Thyroid gland (tissue), 4 donors: Measurements from ENCODE around the gene ZFC3H1. TPM values are rescaled to one million over a fixed set of nuclear protein-coding genes. Genes with fewer than 3 reads are reported as not detected.
"Not testable (repeated sequence)": the region's sequence is repeated elsewhere in the genome, so short reads cannot be mapped to it uniquely, and the experiment has no call there.

Experiments
- DNase-seq, 2 donors: peaks; one replicate each; pipeline ENCODE4 v3.0.0-alpha.2; 2019
- H3K27ac ChIP-seq, 3 donors: fragments of 200-600 bp; sonication (generic); 1 replicate in 2 of 3; 2 replicates in 1 of 3; pipeline ENCODE4 v1.5.1; 2016 to 2019; ENCODE audit warnings: mild to moderate bottlenecking in 1 of 3, moderate library complexity in 1 of 3
- H3K27me3 ChIP-seq: fragments of 200-600 bp; sonication (generic); one replicate; pipeline ENCODE4 v1.5.1; 2019
- H3K36me3 ChIP-seq, 2 donors: fragments of 200-600 bp; sonication (generic); one replicate each; pipeline ENCODE4 v1.5.1; 2016 to 2019
- H3K4me1 ChIP-seq, 2 donors: fragments of 200-600 bp; sonication (generic); one replicate each; pipeline ENCODE4 v1.5.1; 2017 to 2019
- H3K4me3 ChIP-seq, 3 donors: fragments of 200-600 bp; sonication (generic); replicated peaks in 1 of 3; 1 replicate in 2 of 3; 2 replicates in 1 of 3; pipeline ENCODE4 v1.5.1; 2016; ENCODE audit warnings: mild to moderate bottlenecking in 1 of 3
- H3K9me3 ChIP-seq: fragments of 200-600 bp; sonication (generic); one replicate; pipeline ENCODE4 v1.5.1; 2017
- CTCF ChIP-seq, 6 experiments: fragments of 200-600 bp in 3 of 6; fragments of 450-650 bp in 3 of 6; sonication (generic) in 3 of 6; IDR thresholded peaks; one replicate each; pipeline ENCODE4 v1.5.1; 2016 to 2019; ENCODE audit warnings: antibody characterized with exemption in 6 of 6, mild to moderate bottlenecking in 2 of 6, inconsistent platforms in 1 of 6, moderate library complexity in 1 of 6
- POLR2A ChIP-seq, 2 donors: fragments of 450-650 bp; IDR thresholded peaks; one replicate each; pipeline ENCODE4 v1.6.1; 2017; ENCODE audit warnings: antibody characterized with exemption in 2 of 2, mild to moderate bottlenecking in 2 of 2, moderate library complexity in 1 of 2
- WGBS, 2 donors: methylation state at CpG; one replicate each; pipeline ENCODE4 v1.1.5; 2017; 5-methylcytosine and 5-hydroxymethylcytosine counted together
- intact Hi-C: fragments of 100-400 bp; cut with DNase I; formaldehyde crosslinking; loops from one replicate; pipeline ENCODE4 v1.15.1; 2023
- total RNA-seq, 4 donors: library from RNA; depleted of rRNA; stranded (reverse); fragments of >200 nt; gene quantifications; one replicate each; pipeline ENCODE4 v1.2.3, GENCODE V29; 2016

Gene ZFC3H1
- total RNA-seq, 4 donors from 2014 or later, result 45.2 to 62.4 (median 50.0) TPM

GRCh38 chr12:71693126-71693525, 29.5 kb upstream of the ZFC3H1 start:
- Histone ChIP-seq H3K36me3 (peaks cover 0 to 11% of the 10 kb centered on the region in 2 donors), H3K4me3 (no peak overlapping the region), H3K4me1 (peaks cover 3 to 9% of the 10 kb centered on the region in 2 donors), H3K27ac (no peak overlapping the region), H3K27me3 (no peaks in the 10 kb centered on the region), H3K9me3 (no peaks in the 10 kb centered on the region)
- intact Hi-C loops, result no loop called here
- WGBS, 2 donors, result 96 to 97% methylated on average over 7 of the region's 7 CpGs
- TF ChIP-seq CTCF (IDR thresholded peaks at IDR 0.05) (no peak), POLR2A (IDR thresholded peaks at IDR 0.05) (no peak)
- no peak for DNase-seq

DNA sequence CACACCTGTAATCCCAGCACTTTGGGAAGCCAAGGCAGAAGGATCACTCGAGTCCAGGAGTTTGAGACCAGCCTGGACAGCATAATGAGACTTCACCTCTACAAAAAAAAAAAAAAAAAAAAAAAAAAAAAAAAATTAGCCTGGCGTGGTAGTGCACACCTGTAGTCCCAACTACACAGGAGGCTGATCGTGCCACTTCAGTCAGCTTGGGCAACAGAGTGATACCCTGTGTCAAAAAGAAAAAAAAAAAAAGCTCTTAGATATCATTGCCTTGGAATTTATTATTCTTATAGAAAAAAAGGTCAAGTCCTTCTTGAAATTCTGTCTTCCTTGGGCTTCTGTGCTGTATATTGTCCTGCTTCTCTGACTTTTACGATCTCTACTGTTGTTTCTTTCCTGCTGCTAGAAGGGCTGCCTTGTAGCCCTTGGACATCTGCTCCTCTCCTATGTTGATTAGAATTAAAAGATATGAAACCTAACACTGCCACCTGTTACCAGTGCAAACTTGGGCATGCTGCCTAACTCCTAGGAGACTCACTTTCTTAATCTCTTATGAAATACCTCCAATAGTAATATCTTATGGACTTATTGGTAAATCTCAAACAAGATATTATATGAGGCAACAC, 28.0 kb upstream of the ZFC3H1 start:
- no peak overlapping the region for H3K4me3 ChIP-seq
- H3K27ac ChIP-seq, result no peak overlapping the region
- intact Hi-C loops, result no loop called here
- peaks cover 15 to 22% of the 10 kb centered on the region in 2 donors for H3K4me1 ChIP-seq
- peaks cover 0 to 3% of the 10 kb centered on the region in 2 donors for H3K36me3 ChIP-seq
- TF ChIP-seq POLR2A (IDR thresholded peaks at IDR 0.05) (no peak), CTCF (IDR thresholded peaks at IDR 0.05) (no peak)
- H3K9me3 ChIP-seq, result no peaks in the 10 kb centered on the region
- WGBS, 2 donors, result 83 to 95% methylated on average over 4 of the region's 4 CpGs
- DNase-seq, result no peak
- no peaks in the 10 kb centered on the region for H3K27me3 ChIP-seq

- WGBS, 2 donors, result 87% methylated on average over 5 of the region's 5 CpGs
These were observed 25.4 kb upstream of the ZFC3H1 start for GRCh38 chr12:71688961-71689570.

DNA sequence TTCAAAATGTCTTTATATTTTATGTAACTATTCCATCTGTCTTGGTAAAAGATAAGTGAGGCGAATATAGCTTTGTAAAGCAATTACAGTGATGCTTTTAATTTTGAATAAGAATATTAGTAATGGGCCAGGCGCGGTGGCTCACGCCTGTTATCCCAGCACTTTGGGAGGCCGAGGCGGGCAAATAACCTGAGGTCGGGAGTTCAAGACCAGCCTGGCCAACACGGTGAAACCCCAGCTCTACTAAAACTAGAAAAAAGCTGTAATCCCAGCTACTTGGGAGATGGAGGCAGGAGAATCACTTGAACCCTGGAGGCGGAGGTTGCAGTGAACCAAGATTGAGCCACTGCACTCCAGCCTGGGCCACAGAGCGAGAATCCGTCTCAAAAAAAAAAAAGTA, 23.5 kb upstream of the ZFC3H1 start:
- DNase-seq, intact Hi-C loops, H3K27me3 ChIP-seq, H3K36me3 ChIP-seq, H3K27ac ChIP-seq, H3K9me3 ChIP-seq: not testable (repeated sequence)
- peak overlapping the region in 1 of 3 donors; percentile 44 for H3K4me3 ChIP-seq
- WGBS, 2 donors, result 84 to 89% methylated on average over 11 of the region's 11 CpGs
- H3K4me1 ChIP-seq, result peaks cover 20 to 22% of the 10 kb centered on the region in 2 donors

More at GRCh38 chr12:71688961-71689570, 25.4 kb upstream of the ZFC3H1 start:
- peaks cover 20 to 26% of the 10 kb centered on the region in 2 donors for H3K4me1 ChIP-seq
- intact Hi-C loops, result no loop called here
- no peak overlapping the region for H3K4me3 ChIP-seq
- TF ChIP-seq CTCF (IDR thresholded peaks at IDR 0.05) (no peak), POLR2A (IDR thresholded peaks at IDR 0.05) (no peak)
- H3K27me3 ChIP-seq, result no peaks in the 10 kb centered on the region
- H3K36me3 ChIP-seq, result no peaks in the 10 kb centered on the region
- DNase-seq, result no peak
- no peak overlapping the region for H3K27ac ChIP-seq
- no peaks in the 10 kb centered on the region for H3K9me3 ChIP-seq

DNA sequence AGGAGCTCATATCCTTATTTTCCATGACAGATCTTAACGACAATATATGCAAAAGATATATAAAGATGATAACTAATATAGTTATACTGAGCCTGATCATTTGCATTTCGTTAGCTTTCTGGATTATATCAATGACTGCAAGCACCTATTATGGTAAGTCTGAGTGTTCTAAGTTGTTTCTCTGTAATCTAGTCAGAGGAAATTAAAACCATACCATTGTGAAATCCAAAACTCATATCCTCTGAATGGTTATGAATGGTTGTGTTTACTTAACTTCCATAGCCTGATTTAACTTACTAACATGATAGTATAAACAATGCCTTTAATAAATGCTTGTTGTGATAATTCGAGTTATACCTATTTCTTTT, 23.0 kb upstream of the ZFC3H1 start:
- intact Hi-C loops, result no loop called here
- Histone ChIP-seq H3K36me3 (no peaks in the 10 kb centered on the region), H3K27me3 (no peaks in the 10 kb centered on the region), H3K27ac (peak overlapping the region in 2 of 3 donors; percentile 78 to 87), H3K4me1 (peaks cover 20 to 22% of the 10 kb centered on the region in 2 donors), H3K9me3 (no peaks in the 10 kb centered on the region), H3K4me3 (peak overlapping the region; percentile 32 to 78 (median 44))
- WGBS, 2 donors, result 18 to 24% methylated on average over 3 of the region's 3 CpGs
- DNase-seq, result no peak
- TF ChIP-seq POLR2A (IDR thresholded peaks at IDR 0.05) (no peak), CTCF (IDR thresholded peaks at IDR 0.05) (no peak)
